GM12874 (cell line): ENCODE measurements around the gene RNF169.

Source experiments
- TF ChIP-seq, protein P1 (sequence below): IDR thresholded peaks from 2 replicates; pipeline ENCODE4 v1.5.1; 2011; ENCODE audit warnings: low read depth, mild to moderate bottlenecking, control low read depth, low read length, moderate library complexity; ENCODE audit not compliant: insufficient read depth

RNF169 gene

DNA sequence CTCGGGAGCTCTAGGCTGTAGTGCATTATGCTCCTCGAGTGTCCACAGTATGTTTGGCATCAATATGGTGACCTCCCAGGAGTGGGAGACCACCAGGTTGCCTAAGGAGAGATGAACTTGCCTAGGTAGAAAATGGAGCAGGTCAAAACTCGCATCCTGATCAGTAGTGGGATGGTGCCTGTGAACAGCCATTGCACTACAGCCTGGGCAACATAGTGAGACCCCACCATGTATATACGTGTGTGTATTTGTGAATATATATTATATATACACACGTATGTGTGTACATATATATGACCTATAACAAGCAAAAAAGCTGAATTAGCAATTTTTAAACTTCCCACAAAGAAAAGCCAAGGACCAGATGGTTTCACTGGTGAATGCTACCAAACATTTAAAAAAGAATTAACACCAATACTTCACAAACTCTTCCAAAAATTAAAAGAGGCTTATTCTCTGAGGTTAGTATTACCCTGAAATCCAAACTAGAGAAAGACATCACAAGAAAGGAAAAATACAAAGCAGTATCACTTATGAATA, 97.4 kb downstream of the RNF169 start:
- TF ChIP-seq, protein P1, sequence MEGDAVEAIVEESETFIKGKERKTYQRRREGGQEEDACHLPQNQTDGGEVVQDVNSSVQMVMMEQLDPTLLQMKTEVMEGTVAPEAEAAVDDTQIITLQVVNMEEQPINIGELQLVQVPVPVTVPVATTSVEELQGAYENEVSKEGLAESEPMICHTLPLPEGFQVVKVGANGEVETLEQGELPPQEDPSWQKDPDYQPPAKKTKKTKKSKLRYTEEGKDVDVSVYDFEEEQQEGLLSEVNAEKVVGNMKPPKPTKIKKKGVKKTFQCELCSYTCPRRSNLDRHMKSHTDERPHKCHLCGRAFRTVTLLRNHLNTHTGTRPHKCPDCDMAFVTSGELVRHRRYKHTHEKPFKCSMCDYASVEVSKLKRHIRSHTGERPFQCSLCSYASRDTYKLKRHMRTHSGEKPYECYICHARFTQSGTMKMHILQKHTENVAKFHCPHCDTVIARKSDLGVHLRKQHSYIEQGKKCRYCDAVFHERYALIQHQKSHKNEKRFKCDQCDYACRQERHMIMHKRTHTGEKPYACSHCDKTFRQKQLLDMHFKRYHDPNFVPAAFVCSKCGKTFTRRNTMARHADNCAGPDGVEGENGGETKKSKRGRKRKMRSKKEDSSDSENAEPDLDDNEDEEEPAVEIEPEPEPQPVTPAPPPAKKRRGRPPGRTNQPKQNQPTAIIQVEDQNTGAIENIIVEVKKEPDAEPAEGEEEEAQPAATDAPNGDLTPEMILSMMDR: no peak

DNA sequence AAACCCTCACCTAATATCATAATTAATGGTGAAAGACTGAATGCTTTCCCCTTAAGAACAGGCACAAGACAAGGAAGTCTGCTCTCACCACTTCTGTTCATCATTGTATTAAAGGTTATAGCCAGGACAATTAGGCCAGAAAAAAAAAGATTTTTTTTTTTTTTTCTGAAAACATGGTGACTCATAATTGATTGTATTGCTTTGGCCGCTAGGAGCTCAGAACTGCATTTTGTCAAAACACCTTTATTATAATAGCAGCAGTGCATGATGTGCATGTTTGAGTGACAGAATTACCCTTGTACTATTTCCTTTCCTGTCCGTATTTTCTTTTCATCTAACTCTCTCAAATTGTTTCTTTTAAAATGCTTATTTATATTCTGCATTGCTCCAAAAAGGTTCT, 98.1 kb downstream of the RNF169 start:
- TF ChIP-seq, protein P1: no peak

DNA sequence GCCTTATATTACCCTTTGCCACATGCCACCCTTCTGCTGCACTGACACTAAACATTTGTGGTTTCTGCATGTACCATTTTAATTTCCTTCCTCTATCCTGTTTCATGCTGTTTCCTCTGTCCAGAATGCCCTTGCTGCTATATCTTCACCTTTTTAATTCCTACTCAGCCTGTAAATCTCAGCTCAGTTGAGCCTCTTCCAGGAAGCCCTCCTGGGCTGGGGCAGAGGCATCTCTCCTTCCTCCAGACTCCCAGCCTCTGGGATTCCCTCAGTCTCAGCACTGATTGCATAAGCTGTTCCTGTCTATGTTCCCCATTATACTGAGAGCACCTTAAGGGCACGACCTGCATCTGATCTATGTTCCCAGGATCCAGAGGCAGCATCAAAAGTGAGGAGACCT, 98.7 kb downstream of the RNF169 start:
- TF ChIP-seq, protein P1: no peak

DNA sequence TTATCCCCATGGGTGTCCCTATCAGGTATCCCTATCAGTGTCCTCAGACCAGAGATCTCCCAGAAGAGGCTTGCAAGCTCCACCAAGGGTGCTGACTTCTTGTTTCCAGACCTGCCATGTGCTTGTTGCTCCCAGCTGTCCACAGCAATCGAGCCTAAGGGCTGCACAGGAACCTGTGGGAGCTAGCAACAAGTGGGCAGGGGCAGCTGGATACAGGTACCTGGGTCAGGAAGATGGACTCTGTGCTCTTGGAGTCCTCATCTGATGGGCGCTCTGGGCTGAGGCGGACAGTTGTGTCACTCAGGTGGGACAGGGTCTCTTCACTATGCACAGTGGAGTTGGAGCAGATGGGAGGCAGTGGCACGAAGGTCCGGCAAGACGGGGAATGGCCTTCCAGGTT, 99.2 kb downstream of the RNF169 start:
- TF ChIP-seq, protein P1: no peak

DNA sequence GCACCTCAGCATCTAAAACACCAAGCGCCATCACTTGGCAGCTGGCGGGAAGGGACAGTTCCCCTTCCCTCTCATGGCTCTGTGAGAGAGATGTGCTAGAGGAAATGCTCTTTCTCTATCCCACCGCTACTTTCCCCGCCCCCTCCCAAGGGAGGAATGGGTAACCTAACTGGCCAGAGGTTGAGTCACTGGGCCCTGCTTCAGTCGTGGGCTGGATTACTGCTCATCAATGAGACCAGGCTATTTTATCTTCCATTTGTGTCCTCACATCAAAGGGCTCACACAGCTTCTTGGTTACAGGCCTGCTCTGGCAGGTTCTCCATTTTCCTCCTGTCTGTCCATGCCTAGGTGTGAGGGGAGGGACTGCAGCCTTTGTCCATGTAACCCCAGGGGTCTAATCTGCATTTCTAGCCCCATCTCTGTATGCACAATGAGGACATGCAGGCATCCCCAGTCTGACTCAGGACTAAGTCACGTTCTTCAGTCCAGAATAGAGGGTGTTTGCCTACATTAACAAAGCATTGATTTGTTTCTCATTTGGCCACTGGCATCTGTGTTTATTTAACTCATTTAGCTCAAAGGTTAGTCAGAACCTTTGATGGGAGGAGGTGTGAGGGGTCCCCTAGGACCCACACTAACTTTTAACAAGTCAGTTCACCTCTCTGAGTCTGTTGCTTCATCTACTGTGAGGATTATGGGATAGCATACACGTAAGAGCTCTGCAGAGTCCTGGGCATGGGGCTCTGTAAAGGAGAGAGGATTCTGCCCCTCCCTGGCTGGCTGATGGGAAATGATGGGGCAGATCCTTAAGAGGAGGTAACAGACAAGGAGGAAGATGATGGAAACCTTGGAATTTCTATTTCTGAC, 101.1 kb downstream of the RNF169 start:
- TF ChIP-seq, protein P1: no peak

DNA sequence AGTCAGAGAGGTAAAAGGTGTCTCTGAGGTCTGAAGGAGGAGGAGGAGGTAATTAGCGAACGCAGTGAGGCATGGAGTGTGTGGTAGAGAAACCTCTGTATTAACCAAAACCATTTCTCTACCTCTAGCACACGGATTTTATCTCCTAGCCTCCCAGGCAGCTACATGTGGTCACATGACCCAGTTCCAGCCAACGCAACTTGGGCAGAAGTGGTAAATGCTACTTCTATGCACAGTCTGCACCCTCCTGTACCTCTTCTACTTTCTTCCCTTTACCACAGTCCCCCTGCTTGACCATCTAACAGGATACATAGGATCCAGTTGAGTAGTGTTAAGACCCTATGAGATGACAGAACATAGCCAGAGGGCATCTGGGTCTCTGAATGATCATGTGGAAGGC, 104.6 kb downstream of the RNF169 start:
- TF ChIP-seq, protein P1: no peak

DNA sequence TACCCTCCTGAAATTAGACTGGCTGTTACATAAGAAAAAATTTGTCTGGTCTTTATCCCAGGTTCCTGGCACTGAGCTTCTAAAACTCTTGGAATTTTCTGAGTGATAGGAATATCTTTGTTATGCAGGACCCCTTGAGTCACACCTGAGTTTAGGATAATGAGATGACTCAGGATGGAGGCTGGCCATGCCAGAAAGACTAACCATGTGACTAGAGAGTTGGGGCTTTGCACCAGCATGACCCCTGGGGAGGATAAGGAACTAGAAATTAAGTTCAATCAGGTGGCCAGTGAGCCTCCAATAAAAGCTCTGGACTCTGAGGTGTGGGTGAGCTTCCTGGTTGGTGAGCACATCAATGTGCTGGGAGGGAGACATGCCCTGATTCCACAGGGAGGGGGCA, 112.1 kb downstream of the RNF169 start:
- TF ChIP-seq, protein P1: no peak
